Measurements from ENCODE around the gene RILPL1.
"Not testable (repeated sequence)": the region's sequence is repeated elsewhere in the genome, so short reads cannot be mapped to it uniquely, and the experiment has no call there.

The RILPL1 gene, protein sequence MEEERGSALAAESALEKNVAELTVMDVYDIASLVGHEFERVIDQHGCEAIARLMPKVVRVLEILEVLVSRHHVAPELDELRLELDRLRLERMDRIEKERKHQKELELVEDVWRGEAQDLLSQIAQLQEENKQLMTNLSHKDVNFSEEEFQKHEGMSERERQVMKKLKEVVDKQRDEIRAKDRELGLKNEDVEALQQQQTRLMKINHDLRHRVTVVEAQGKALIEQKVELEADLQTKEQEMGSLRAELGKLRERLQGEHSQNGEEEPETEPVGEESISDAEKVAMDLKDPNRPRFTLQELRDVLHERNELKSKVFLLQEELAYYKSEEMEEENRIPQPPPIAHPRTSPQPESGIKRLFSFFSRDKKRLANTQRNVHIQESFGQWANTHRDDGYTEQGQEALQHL

DNA sequence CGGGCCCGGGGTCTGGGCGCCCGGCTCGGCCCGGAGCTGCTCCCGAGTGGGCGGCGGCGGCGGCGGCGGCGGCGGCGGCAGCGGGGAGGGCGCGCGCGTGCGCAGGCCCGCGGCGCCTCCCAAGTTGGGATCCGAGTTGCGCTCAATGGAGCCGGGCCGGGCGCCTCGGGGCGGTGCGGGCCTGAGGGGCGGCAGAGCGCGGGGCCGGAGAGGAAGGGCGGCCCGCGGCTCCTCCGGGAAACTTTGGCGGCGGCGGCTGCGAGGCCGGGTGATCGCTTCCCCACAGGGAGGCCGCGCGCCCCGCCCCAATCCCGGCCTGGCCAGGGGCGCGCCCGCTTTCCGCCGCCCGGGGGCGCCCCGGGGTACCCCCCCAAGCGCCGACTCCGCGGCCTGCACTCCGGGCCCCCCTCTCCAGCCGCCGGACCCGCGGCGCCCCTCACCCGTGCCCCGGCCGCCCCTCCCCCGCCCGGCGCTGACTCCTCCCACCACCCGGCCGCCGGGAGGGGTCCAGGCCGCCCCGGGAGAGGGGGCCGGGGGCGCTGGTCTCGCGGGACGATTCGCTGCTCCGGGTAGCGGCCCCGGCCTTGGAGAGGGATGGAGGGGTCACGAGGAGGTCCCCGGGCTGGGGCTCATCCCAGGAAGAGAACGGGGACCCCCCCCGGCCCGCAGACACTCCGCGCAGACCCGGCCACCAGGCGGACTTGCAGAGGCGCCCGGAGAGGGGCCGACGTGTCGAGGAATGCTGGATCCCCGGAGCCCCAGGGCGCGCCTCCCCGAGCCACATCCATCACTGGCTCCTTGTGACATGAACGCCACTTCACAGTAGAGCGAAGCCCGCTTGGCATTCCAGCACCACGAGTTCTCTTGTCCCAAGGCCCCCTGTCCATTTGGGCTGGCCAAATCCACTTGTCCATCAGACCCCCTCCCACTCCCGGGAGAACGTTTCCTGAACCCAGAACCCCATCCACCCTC is at the start of gene RILPL1:
Gene RILPL1 (minus strand): TSS at position 48 of the 972 bp plus-strand sequence. CDS start 237 bp downstream, outside the sequence.
- peak; percentile 71 for DNase-seq (ENCODE audit: insufficient read length, low spot score)
- FAIRE-seq, result no peak

DNA sequence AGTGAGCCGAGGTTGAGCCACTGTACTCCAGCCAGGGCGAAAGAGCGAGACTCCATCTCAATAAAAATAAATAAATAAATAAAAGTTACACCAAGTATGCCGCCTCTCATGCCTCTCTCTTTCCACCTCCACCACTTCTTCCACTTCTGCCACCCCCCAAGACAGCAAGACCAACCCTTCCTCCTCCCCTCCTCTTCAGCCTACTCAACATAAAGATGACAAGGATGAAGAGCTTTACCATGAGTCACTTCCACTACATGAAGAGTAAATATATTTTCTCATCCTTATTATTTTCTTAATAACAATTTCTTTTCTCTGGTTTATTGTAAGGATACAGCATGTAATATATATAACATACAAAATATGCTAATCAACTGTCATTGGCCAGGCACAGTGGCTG is 47.3 kb upstream of the RILPL1 start:
- FAIRE-seq (no peak), DNase-seq (ENCODE audit: insufficient read length, low spot score) (no peak)

DNA sequence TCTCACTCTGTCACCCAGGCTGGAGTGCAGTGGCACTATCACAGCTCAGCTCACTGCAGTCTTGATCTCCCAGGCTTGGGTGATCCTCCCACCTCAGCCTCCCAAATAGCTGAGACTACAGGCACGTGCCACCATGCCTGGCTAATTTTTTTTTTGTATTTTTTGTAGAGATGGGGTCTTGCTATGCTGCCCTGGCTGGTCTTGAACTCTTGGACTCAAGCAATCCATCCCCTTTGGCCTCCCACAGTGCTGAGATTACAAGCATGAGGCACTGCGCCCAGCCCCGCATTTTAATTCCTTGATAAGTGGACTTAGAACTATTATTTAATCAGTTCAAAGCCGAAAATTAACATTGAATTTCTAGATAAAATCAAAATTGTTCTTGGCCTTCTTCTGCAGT is 45.3 kb upstream of the RILPL1 start:
- FAIRE-seq; DNase-seq (ENCODE audit: insufficient read length, low spot score): not testable (repeated sequence)

DNA sequence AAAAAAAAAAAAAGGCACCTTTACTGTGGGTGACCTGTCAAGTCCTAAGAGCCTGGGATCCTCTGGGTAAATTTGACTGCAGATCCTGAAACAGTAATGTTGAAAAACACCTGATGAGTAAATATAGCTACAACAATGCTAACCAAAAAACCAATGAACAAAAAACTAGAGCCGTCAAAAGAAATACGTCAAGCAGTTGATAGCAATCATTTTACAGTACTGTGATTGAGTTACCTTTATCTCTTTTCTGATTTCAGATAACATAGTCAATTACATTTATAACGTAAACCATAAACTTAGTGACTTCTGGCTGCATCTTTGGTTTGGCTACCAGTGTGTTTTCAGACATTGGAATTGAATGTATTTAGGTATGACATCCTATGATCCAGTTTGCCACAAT is 44.7 kb upstream of the RILPL1 start:
- DNase-seq (ENCODE audit: insufficient read length, low spot score), result no peak
- no peak for FAIRE-seq

DNA sequence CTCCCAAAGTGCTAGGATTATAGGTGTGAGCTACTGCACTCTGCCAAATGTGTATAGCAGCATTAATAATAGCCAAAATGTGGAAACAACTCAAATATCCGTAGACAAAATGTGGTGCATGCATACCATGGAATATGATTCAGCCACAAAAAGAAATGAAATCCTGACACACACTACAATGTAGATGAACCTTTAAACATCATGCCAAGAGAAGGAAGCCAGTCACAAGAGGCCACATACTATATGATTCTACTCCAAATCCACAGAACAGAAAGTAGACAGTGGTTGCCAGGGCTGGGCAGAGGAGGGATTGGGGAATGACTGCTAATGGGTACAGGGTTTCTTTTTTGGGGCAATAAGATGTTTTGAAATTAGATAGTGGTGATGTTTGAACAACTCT is 43.1 kb upstream of the RILPL1 start:
- no peak for FAIRE-seq
- no peak for DNase-seq (ENCODE audit: insufficient read length, low spot score)

DNA sequence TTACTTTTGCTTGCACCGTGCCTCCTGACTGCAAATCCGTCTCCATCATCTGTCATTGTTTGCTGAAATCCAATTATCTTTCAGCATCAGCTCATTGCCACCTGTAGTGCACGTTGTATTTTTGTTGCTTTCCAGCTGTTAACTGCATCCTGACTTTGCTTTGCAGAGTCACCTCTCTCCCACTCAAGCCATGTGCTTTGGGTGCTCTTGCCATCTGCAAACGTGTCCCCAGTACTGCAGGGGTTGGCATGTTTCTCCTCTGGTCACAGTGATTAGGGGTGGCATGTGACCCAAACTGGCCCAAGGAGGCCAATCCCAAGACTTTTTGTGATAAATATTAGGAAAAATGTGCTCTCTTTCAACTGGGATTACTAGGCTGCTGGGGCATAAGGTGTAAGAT is 40.4 kb upstream of the RILPL1 start:
- no peak for DNase-seq (ENCODE audit: insufficient read length, low spot score)
- no peak for FAIRE-seq

DNA sequence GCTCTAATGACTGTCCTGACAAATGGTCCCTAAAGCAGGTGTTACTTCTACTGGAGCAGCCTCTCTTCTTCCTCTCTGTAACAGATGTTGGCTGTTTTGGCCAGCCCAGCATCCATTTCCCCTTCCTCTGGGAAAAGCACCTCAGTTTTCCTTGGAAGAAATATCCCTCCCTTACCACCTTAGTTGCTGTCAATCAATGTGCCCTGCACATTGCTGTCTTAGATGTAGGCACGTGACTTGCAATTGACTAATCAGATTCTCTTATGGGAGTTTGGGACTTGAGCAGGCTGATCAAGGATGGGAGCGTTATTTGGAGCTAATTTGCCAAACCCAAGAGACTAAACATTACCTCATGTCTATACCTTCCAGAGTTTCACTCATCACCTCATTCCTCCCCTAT is 38.9 kb upstream of the RILPL1 start:
- DNase-seq (ENCODE audit: insufficient read length, low spot score), result no peak
- no peak for FAIRE-seq

DNA sequence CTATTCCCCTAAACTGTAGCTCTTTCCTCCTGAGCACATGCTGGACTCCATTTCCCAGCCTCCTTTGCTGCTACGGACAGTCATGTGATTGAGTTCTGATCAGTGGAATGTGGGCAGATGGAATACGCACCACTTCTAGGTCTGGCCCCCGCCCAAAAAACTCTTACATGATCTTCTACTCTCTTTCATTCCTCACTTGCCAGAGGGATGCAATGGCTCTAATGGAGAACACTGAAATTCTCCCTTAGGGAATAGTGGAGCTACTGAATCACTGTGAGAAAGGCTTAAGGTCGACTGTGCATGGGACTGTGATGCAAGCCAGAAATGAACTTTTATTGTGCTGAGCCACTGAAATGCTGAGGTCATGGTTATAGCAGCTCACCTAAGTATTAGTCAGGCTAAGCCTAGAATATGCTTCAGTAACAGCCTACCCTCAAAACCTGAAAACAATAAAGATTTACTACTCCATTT is 37.9 kb upstream of the RILPL1 start:
- no peak for DNase-seq (ENCODE audit: insufficient read length, low spot score)
- FAIRE-seq, result no peak

DNA sequence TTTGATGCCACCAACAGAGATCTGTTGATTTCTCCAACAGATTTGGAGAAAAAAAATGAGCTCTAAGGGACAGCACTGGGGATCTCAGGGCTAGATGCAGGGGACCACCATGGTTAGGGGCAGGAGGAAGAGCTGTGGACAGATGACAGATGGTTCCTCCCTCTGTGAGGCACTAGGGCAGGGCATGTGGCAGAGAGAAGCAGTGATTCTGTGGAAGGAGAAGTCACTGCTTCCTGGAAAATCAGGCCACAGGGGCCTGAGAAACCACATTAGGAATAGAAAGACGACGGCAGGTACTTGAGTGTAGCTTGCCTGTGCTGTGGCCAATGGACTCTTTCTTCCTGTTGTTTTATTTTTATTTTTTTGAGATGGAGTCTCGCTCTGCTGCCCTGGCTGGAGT is 25.9 kb upstream of the RILPL1 start:
- no peak for DNase-seq (ENCODE audit: insufficient read length, low spot score)
- no peak for FAIRE-seq

DNA sequence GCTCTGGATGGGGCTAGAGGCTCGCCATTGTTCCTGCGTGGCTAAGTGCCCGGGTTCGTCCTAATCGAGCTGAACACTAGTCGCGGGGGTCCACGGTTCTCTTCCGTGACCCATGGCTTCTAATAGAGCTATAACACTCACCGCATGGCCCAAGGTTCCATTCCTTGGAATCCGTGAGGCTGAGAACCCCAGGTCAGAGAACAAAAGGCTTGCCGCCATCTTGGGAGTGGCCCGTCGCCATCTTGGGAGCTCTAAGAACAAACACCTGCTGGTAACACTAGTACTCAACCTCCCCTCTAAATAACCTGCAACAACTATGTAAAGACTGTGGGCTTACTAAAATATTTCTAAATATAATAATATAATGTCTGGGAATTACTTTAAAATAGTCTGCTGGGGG is 25.0 kb upstream of the RILPL1 start:
- FAIRE-seq; DNase-seq (ENCODE audit: insufficient read length, low spot score): not testable (repeated sequence)

DNA sequence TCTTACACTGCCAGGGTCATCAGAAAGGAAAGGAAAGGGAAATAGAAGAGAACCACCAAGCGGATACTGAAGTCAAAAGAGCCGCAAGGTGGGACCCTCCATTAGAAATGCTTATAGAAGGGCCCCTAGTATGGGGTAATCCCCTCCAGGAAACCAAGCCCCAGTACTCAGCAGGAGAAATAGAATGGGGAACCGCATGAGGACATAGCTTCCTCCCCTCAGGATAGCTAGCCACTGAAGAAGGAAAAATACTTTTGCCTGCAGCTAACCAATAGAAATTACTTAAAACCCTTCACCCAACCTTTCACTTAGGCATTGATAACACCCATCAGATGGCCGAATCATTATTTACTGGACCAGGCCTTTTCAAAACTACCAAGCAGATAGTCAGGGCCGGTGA is 21.3 kb upstream of the RILPL1 start:
- not testable (repeated sequence) for FAIRE-seq; DNase-seq (ENCODE audit: insufficient read length, low spot score)

DNA sequence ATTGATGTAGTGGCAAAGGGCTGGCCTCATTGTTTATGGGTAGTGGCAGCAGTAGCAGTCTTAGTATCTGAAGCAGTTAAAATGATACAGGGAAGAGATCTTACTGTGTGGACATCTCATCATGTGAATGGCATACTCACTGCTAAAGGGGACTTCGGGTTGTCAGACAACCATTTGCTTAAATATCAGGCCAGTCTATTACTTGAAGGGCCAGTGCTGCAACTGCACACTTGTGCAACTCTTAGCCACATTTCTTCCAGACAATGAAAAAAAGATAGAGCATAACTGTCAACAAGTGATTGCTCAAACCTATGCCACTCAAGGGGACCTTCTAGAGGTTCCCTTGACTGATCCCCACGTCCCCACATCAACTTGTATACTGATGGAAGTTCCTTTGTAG is 20.6 kb upstream of the RILPL1 start:
- not testable (repeated sequence) for FAIRE-seq; DNase-seq (ENCODE audit: insufficient read length, low spot score)

DNA sequence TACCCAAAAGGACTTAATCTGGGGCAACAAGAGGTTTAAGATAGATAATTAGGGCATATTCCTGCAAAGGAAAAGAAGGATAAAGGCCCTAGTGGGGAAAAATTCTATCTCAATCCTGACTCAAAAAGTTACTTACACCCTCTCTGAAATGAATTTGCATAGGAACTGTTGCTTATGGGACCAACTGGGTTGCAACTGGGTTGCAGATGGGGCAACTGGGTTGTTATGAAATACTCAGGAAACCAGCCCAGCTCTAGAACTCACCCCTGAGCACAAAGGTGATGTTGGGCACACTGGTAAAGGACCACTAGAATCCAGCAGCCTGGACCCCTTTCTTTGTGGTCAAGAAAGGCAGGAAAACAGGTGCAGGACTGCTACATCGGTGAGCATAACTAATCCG is 17.2 kb upstream of the RILPL1 start:
- DNase-seq (ENCODE audit: insufficient read length, low spot score) (no peak), FAIRE-seq (no peak)

DNA sequence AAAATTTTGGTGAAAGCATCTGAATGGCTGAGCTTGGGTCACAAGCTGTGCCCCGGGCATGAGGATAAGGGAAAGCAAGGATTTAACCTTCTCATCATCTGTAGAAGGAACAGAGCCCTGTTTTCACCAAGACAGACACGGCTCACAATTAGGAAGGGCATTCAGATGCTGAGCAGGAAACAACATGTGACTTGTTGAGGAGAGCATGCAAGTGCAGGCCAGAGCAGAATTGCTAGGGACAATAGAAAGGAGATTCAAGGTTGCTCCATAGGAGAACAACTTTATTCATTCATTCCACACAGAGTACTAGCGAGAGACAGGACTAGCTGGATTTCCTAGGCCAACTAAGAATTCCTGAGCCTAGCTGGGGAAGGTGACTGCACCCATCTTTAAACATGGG is 14.6 kb upstream of the RILPL1 start:
- DNase-seq (ENCODE audit: insufficient read length, low spot score), result no peak

DNA sequence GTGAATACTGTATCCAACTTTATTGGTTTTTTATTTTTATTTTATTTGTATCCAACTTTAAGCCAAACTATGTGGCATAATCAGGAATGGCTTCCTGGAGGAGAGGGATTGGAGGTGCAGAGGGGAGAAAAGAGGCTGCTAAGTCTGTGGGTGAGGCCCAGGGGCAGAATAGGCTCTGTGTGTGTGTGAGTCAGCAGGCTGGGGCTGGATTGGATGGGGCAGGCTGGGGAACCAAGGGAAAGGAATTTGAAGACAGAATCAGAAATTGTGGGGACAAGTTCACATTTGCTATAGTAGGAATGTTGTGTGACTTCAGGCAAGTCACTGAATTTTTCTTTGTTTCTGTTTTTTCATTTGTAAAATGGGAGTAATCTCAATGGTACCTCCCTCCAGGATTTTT is 12.8 kb upstream of the RILPL1 start:
- no peak for DNase-seq (ENCODE audit: insufficient read length, low spot score)
- no peak for FAIRE-seq

More for the DNA sequence above, 14.6 kb upstream of the RILPL1 start:
- no peak for FAIRE-seq

DNA sequence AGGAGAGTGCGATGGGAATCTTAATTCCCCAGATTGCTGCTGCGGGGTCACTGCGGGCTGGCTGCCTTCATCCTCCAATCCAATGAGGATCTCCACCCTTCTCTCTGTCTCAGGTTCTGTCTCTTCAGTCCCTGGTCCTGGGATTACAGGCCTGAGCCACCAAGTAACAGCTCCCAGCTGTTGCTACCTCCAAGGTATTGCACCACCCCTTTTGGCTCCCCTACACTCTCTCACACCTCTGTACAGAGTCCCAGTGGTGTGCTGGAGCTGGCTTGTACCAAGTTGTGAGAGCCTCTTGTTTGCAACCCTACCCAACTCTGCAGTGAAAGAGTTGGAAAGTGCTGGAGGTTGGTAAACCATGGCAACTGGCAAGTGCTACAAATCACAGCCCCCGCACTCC is 10.0 kb upstream of the RILPL1 start:
- FAIRE-seq (no peak), DNase-seq (ENCODE audit: insufficient read length, low spot score) (no peak)

DNA sequence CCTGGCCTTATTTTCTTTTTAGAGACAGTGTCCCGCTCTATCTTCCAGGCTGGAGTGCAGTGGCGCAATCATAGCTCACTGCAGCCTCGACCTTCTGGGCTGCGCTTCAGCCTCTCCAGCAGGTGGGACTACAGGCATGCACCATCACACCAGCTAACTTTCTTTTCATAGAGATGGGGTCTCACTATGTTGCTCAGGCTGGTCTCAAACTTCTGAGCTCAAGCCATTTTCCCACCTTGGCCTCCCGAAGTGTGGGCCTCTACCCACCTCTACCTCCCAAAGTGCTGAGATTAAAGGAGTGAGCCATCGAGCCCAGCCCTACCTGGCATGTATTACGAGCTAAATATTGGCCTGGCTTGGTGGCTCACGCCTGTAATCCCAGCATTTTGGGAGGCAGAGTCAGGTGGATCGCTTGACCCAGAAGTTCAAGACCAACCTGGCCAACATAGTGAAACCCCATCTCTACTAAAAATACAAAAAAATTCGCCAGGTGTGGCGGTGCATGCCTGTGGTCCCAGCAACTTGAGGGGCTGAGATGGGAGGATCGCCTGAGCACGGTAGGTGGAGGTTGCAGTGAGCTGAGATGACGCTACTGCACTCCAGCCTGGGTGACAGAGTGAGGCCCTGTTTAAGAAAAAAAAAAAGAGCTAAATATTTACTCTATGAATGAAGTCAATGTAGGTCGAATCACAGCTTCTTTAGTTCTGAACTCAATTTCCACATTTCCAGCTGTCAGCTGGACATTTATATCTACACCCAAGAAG is 7.6 kb upstream of the RILPL1 start:
- DNase-seq (ENCODE audit: insufficient read length, low spot score), result no peak
- FAIRE-seq, result no peak

DNA sequence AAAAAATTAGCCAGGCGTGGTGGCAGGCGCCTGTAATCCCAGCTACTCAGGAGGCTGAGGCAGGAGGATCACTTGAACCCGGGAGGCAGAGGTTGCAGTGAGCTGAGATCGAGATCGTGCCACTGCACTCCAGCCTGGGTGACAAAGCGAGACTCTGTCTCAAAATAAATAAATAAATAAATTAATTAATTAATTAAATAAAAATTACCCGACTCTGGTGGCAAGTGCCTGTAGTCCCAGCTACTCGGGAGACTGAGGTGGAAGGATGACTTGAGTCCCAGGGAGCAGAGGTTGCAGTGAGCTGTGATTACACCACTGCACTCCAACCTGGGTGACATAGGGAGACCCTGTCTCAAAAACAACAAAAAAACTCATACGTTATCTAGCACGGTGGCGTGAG is 2.4 kb upstream of the RILPL1 start:
- FAIRE-seq, result not testable (repeated sequence)

DNA sequence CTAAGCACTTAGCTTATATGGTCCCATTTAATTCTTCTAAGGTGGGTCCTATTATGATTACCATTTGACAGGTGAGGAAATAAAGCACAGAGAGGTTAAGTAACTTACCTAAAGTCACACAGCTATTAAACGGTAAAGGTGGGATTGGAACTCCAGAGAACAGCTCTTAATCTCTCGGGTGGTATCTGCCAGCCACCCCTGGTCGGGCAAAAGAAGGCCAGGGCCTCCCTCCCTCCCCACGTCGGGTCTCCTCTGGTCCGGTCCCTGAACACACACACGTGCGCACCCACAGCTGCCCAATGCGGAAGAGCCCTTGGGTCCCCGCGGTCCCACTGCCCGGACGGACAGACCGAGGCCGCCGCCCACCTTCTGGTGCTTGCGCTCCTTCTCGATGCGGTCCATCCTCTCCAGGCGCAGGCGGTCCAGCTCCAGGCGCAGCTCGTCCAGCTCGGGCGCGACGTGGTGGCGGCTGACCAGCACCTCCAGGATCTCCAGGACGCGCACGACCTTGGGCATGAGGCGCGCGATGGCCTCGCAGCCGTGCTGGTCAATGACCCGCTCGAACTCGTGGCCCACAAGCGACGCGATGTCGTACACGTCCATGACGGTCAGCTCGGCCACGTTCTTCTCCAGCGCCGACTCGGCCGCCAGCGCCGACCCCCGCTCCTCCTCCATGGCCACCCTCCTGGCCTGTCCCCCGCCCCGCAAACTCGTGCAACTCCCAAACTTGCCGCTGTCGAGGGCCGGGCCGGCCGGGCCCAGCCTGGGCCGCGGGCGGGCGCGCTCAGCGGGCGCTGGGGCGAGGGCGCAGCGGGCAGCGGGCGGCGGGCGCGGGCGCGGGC is 490 bp downstream of the RILPL1 start:
- FAIRE-seq (no peak), DNase-seq (ENCODE audit: insufficient read length, low spot score) (peak; percentile 43)

More for the DNA sequence above, 2.4 kb upstream of the RILPL1 start:
- not testable (repeated sequence) for DNase-seq (ENCODE audit: insufficient read length, low spot score)

DNA sequence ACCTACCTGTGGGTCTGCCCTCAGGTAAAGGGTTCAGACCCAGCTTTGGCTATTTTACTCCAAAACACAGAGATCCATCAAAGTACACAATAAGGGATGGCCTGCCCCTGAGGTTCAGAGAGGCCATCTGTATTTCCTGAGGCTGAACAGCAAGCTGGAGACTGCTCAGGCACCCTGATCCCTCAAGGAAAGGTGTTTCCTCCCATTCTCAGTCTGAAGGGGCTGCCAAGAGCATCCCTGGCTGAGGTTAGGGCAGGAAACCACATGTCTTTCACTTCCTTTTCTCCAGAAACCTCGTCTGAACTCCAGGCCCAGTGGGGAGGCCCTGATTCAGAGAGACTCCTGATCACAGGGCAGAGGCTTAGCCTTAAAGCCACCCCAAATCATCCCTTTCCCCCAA is 1.5 kb downstream of the RILPL1 start:
- peak; percentile 47 for DNase-seq (ENCODE audit: insufficient read length, low spot score)
- no peak for FAIRE-seq
